Measurements from ENCODE around the gene OR3A2. TPM values are rescaled to one million over a fixed set of nuclear protein-coding genes. Genes with fewer than 3 reads are reported as not detected.
"Not testable (repeated sequence)": the region's sequence is repeated elsewhere in the genome, so short reads cannot be mapped to it uniquely, and the experiment has no call there.

OR3A2 gene
- total and polyA plus RNA-seq, 4 donors = 0.51 TPM; not detected in 3

- intact Hi-C loops (cut with DNase I) = no loop called here
- no peaks in the 10 kb centered on the region for H3K36me3 ChIP-seq (ENCODE audit: control insufficient read depth in 1 of 2, insufficient read depth in 2 of 2, low read length in 1 of 2)
- H3K27ac ChIP-seq (ENCODE audit: low read depth in 1 of 2, low read length in 2 of 2) = no peak overlapping the region
- H3K27me3 ChIP-seq (ENCODE audit: control insufficient read depth in 1 of 2, insufficient read depth in 2 of 2, low read length in 1 of 2) = no peaks in the 10 kb centered on the region
- peaks cover 2% of the 10 kb centered on the region for H3K9me3 ChIP-seq (ENCODE audit: control insufficient read depth, low read length)
- 51 to 61% methylated on average over 6 of the region's 6 CpGs for WGBS, 2 donors
- no peaks in the 10 kb centered on the region for H3K4me1 ChIP-seq (ENCODE audit: control insufficient read depth in 1 of 2, insufficient read depth in 2 of 2, low read length in 2 of 2)
- no peak overlapping the region for H3K4me3 ChIP-seq (ENCODE audit: low read length in 2 of 2)
- DNase-seq = no peak
- no peak for ATAC-seq (ENCODE audit: low FRiP score)
Observed at GRCh38 chr17:3400055-3400454, 13.9 kb upstream of the OR3A2 start.

- peaks cover 2% of the 10 kb centered on the region for H3K9me3 ChIP-seq (ENCODE audit: control insufficient read depth, low read length)
- DNase-seq (no peak), ATAC-seq (ENCODE audit: low FRiP score) (no peak)
- H3K4me3 ChIP-seq (ENCODE audit: low read length in 2 of 2) = no peak within 1 kb of the TSS
- H3K27me3 ChIP-seq (ENCODE audit: control insufficient read depth in 1 of 2, insufficient read depth in 2 of 2, low read length in 1 of 2) = no peaks in the 10 kb centered on the region
- intact Hi-C loops (cut with DNase I) = no loop called here
- H3K36me3 ChIP-seq (ENCODE audit: control insufficient read depth in 1 of 2, insufficient read depth in 2 of 2, low read length in 1 of 2) = no peaks in the 10 kb centered on the region
- WGBS, 2 donors = 75 to 79% methylated on average over 1 of the region's 1 CpG
- H3K27ac ChIP-seq (ENCODE audit: low read depth in 1 of 2, low read length in 2 of 2) = no peak within 1 kb of the TSS
- no peaks in the 10 kb centered on the region for H3K4me1 ChIP-seq (ENCODE audit: control insufficient read depth in 1 of 2, insufficient read depth in 2 of 2, low read length in 2 of 2)
Observed at GRCh38 chr17:3398310-3398709, 12.2 kb upstream of the OR3A2 start, which contains the start of gene OR1E1. OR1E1 (minus strand) TSS chr17:3398410; CDS start chr17:3398410, 0 bp downstream.

- H3K36me3 ChIP-seq (ENCODE audit: control insufficient read depth in 1 of 2, insufficient read depth in 2 of 2, low read length in 1 of 2); ATAC-seq (ENCODE audit: low FRiP score); H3K4me3 ChIP-seq (ENCODE audit: low read length in 2 of 2); DNase-seq; H3K9me3 ChIP-seq (ENCODE audit: control insufficient read depth, low read length); intact Hi-C loops (cut with DNase I); H3K27ac ChIP-seq (ENCODE audit: low read depth in 1 of 2, low read length in 2 of 2); H3K27me3 ChIP-seq (ENCODE audit: control insufficient read depth in 1 of 2, insufficient read depth in 2 of 2, low read length in 1 of 2); H3K4me1 ChIP-seq (ENCODE audit: control insufficient read depth in 1 of 2, insufficient read depth in 2 of 2, low read length in 2 of 2): not testable (repeated sequence)
- 43 to 44% methylated on average over 7 of the region's 7 CpGs for WGBS, 2 donors
Observed at GRCh38 chr17:3397801-3398200, 11.7 kb upstream of the OR3A2 start.

- Histone ChIP-seq H3K4me1 (ENCODE audit: control insufficient read depth in 1 of 2, insufficient read depth in 2 of 2, low read length in 2 of 2) (no peaks in the 10 kb centered on the region), H3K4me3 (ENCODE audit: low read length in 2 of 2) (no peak overlapping the region), H3K9me3 (ENCODE audit: control insufficient read depth, low read length) (peaks cover 3% of the 10 kb centered on the region), H3K36me3 (ENCODE audit: control insufficient read depth in 1 of 2, insufficient read depth in 2 of 2, low read length in 1 of 2) (no peaks in the 10 kb centered on the region), H3K27ac (ENCODE audit: low read depth in 1 of 2, low read length in 2 of 2) (no peak overlapping the region), H3K27me3 (ENCODE audit: control insufficient read depth in 1 of 2, insufficient read depth in 2 of 2, low read length in 1 of 2) (no peaks in the 10 kb centered on the region)
- 63 to 67% methylated on average over 4 of the region's 4 CpGs for WGBS, 2 donors
- ATAC-seq (ENCODE audit: low FRiP score) = no peak
- intact Hi-C loops (cut with DNase I) = no loop called here
- no peak for DNase-seq
Observed at GRCh38 chr17:3389791-3390190, 3.7 kb upstream of the OR3A2 start.

GRCh38 chr17:3381957-3382356 lies 4.2 kb downstream of the OR3A2 start:
- 75 to 77% methylated on average over 5 of the region's 5 CpGs for WGBS, 2 donors
- intact Hi-C loops (cut with DNase I) = no loop called here
- ATAC-seq (ENCODE audit: low FRiP score) (no peak), DNase-seq (no peak)
- H3K4me1 ChIP-seq (ENCODE audit: control insufficient read depth in 1 of 2, insufficient read depth in 2 of 2, low read length in 2 of 2) = no peaks in the 10 kb centered on the region
- H3K4me3 ChIP-seq (ENCODE audit: low read length in 2 of 2) = no peak overlapping the region
- peaks cover 3% of the 10 kb centered on the region for H3K9me3 ChIP-seq (ENCODE audit: control insufficient read depth, low read length)
- no peaks in the 10 kb centered on the region for H3K36me3 ChIP-seq (ENCODE audit: control insufficient read depth in 1 of 2, insufficient read depth in 2 of 2, low read length in 1 of 2)
- H3K27ac ChIP-seq (ENCODE audit: low read depth in 1 of 2, low read length in 2 of 2) = no peak overlapping the region
- no peaks in the 10 kb centered on the region for H3K27me3 ChIP-seq (ENCODE audit: control insufficient read depth in 1 of 2, insufficient read depth in 2 of 2, low read length in 1 of 2)

- no peak overlapping the region for H3K4me3 ChIP-seq (ENCODE audit: low read length in 2 of 2)
Observed at GRCh38 chr17:3378321-3378720, 7.8 kb downstream of the OR3A2 start.

GRCh38 chr17:3371167-3371566 lies 14.9 kb downstream of the OR3A2 start:
- WGBS, 2 donors = 93 to 96% methylated on average over 12 to 31 of the region's 31 CpGs
- H3K4me3 ChIP-seq (ENCODE audit: low read length in 2 of 2); DNase-seq; ATAC-seq (ENCODE audit: low FRiP score); H3K9me3 ChIP-seq (ENCODE audit: control insufficient read depth, low read length); H3K4me1 ChIP-seq (ENCODE audit: control insufficient read depth in 1 of 2, insufficient read depth in 2 of 2, low read length in 2 of 2); H3K27ac ChIP-seq (ENCODE audit: low read depth in 1 of 2, low read length in 2 of 2); H3K27me3 ChIP-seq (ENCODE audit: control insufficient read depth in 1 of 2, insufficient read depth in 2 of 2, low read length in 1 of 2); H3K36me3 ChIP-seq (ENCODE audit: control insufficient read depth in 1 of 2, insufficient read depth in 2 of 2, low read length in 1 of 2); intact Hi-C loops (cut with DNase I): not testable (repeated sequence)

More at GRCh38 chr17:3378321-3378720, 7.8 kb downstream of the OR3A2 start:
- H3K4me1 ChIP-seq (ENCODE audit: control insufficient read depth in 1 of 2, insufficient read depth in 2 of 2, low read length in 2 of 2) = no peaks in the 10 kb centered on the region
- 77 to 80% methylated on average over 8 of the region's 8 CpGs for WGBS, 2 donors
- ATAC-seq (ENCODE audit: low FRiP score) (no peak), DNase-seq (no peak)
- no peak overlapping the region for H3K27ac ChIP-seq (ENCODE audit: low read depth in 1 of 2, low read length in 2 of 2)
- H3K9me3 ChIP-seq (ENCODE audit: control insufficient read depth, low read length) = no peaks in the 10 kb centered on the region
- intact Hi-C loops (cut with DNase I) = no loop called here
- H3K27me3 ChIP-seq (ENCODE audit: control insufficient read depth in 1 of 2, insufficient read depth in 2 of 2, low read length in 1 of 2) = no peaks in the 10 kb centered on the region
- H3K36me3 ChIP-seq (ENCODE audit: control insufficient read depth in 1 of 2, insufficient read depth in 2 of 2, low read length in 1 of 2) = no peaks in the 10 kb centered on the region

GRCh38 chr17:3342782-3343181 lies 43.3 kb downstream of the OR3A2 start:
- H3K9me3 ChIP-seq (ENCODE audit: control insufficient read depth, low read length); H3K4me1 ChIP-seq (ENCODE audit: control insufficient read depth in 1 of 2, insufficient read depth in 2 of 2, low read length in 2 of 2); H3K4me3 ChIP-seq (ENCODE audit: low read length in 2 of 2); intact Hi-C loops (cut with DNase I); ATAC-seq (ENCODE audit: low FRiP score); H3K27me3 ChIP-seq (ENCODE audit: control insufficient read depth in 1 of 2, insufficient read depth in 2 of 2, low read length in 1 of 2); H3K27ac ChIP-seq (ENCODE audit: low read depth in 1 of 2, low read length in 2 of 2); H3K36me3 ChIP-seq (ENCODE audit: control insufficient read depth in 1 of 2, insufficient read depth in 2 of 2, low read length in 1 of 2); DNase-seq: not testable (repeated sequence)
- 87 to 88% methylated on average over 12 of the region's 12 CpGs for WGBS, 2 donors

GRCh38 chr17:3335876-3336275 lies 50.2 kb downstream of the OR3A2 start:
- no peak for ATAC-seq (ENCODE audit: low FRiP score)
- Histone ChIP-seq H3K4me1 (ENCODE audit: control insufficient read depth in 1 of 2, insufficient read depth in 2 of 2, low read length in 2 of 2) (no peaks in the 10 kb centered on the region), H3K4me3 (ENCODE audit: low read length in 2 of 2) (no peak overlapping the region), H3K27me3 (ENCODE audit: control insufficient read depth in 1 of 2, insufficient read depth in 2 of 2, low read length in 1 of 2) (no peaks in the 10 kb centered on the region), H3K27ac (ENCODE audit: low read depth in 1 of 2, low read length in 2 of 2) (no peak overlapping the region), H3K9me3 (ENCODE audit: control insufficient read depth, low read length) (no peaks in the 10 kb centered on the region), H3K36me3 (ENCODE audit: control insufficient read depth in 1 of 2, insufficient read depth in 2 of 2, low read length in 1 of 2) (no peaks in the 10 kb centered on the region)
- 65 to 66% methylated on average over 4 of the region's 4 CpGs for WGBS, 2 donors
- DNase-seq = no peak
- intact Hi-C loops (cut with DNase I) = no loop called here

Data from aorta (tissue), 5 donors.